HepG2 (cell line): ENCODE results near the gene MYO5B. TPM values are rescaled to one million over a fixed set of nuclear protein-coding genes. Genes with fewer than 3 reads are reported as not detected.

Source experiments
- ATAC-seq: fragments of 200-7000 bp; cut with Tn5 transposase; 3 replicates; pipeline ENCODE4 v1.9.1; 2020; ENCODE audit warnings: mild to moderate bottlenecking, moderate library complexity
- BruUV-seq: library from RNA; stranded (reverse); fragments of 400-500 nt; replicated peaks from 2 replicates; lab custom pipeline; 2021; lab: Mats Ljungman, UMichigan
- CTCF ChIA-PET: fragments of 300-600 bp; formaldehyde crosslinking; extraction: SDS; loops from one replicate; lab custom pipeline; 2021; ENCODE audit warnings: low total read pairs, inconsistent platforms, low intra/inter-chr PET ratio; lab: Yijun Ruan, JAX
- POLR2A ChIA-PET: fragments of 350-600 bp; sonication (Branson Sonifier 250); formaldehyde crosslinking; loops from one replicate; lab custom pipeline; 2020; ENCODE audit warnings: antibody characterized with exemption, inconsistent platforms; lab: Yijun Ruan, JAX
- DNase-seq: peaks from one replicate; pipeline ENCODE4 v3.0.0-alpha.2; 2015; ENCODE audit warnings: low spot score
- FAIRE-seq: peaks from 3 replicates; lab custom pipeline; 2011; peaks lifted over from hg19 to GRCh38; lab: Jason Lieb, UNC
- H2AFZ ChIP-seq: one replicate; pipeline ENCODE4 v1.6.1; 2011; ENCODE audit warnings: low read length, inconsistent platforms
- H3K27ac ChIP-seq: fragments of 300-600 bp; 3 replicates; pipeline ENCODE4 v1.8.0; 2011; ENCODE audit warnings: mixed run types, mild to moderate bottlenecking, mixed read lengths, low read length, inconsistent platforms; ENCODE audit not compliant: insufficient read depth; ENCODE audit errors: extremely low read length
- H3K27me3 ChIP-seq, 2 experiments: fragments of 200-600 bp in 1 of 2; 2 replicates in 1 of 2; 3 replicates in 1 of 2; pipeline versions ENCODE4 v1.6.0 to v1.8.0; 2011; ENCODE audit warnings: low read length in 2 of 2, mild to moderate bottlenecking in 2 of 2, moderate library complexity in 2 of 2, inconsistent platforms in 1 of 2; ENCODE audit not compliant: insufficient read depth in 2 of 2, control insufficient read depth in 1 of 2
- H3K36me3 ChIP-seq, 2 experiments: fragments of 200-600 bp in 1 of 2; replicated peaks in 1 of 2; 2 replicates in 1 of 2; 3 replicates in 1 of 2; pipeline versions ENCODE4 v1.5.1 to v1.8.0; 2011; ENCODE audit warnings: low read length in 2 of 2, inconsistent platforms in 1 of 2; ENCODE audit not compliant: insufficient read depth in 2 of 2, control insufficient read depth in 1 of 2
- H3K4me1 ChIP-seq: 2 replicates; pipeline ENCODE4 v1.5.1; 2012; ENCODE audit warnings: low read length, inconsistent platforms; ENCODE audit not compliant: insufficient read depth
- H3K4me2 ChIP-seq: 2 replicates; pipeline ENCODE4 v1.6.0; 2011; ENCODE audit warnings: low read depth, low read length, inconsistent platforms
- H3K4me3 ChIP-seq, 3 experiments: fragments of 200-600 bp in 1 of 3; sonication (generic), shearing (Covaris generic) in 1 of 3; replicated peaks in 1 of 3; 2 replicates each; pipeline ENCODE4 v1.5.1; 2011 to 2016; ENCODE audit warnings: low read length in 3 of 3, inconsistent platforms in 2 of 3, low read depth in 2 of 3, mild to moderate bottlenecking in 2 of 3, control low read depth in 1 of 3, mixed read lengths in 1 of 3; ENCODE audit not compliant: insufficient read depth in 1 of 3
- H3K79me2 ChIP-seq: one replicate; pipeline ENCODE4 v1.6.1; 2011; ENCODE audit warnings: low read length, inconsistent platforms; ENCODE audit not compliant: insufficient read depth
- H3K9ac ChIP-seq: 2 replicates; pipeline ENCODE4 v1.6.0; 2011; ENCODE audit warnings: mild to moderate bottlenecking, low read depth, low read length, inconsistent platforms; ENCODE audit not compliant: insufficient read depth
- H3K9me3 ChIP-seq: 2 replicates; pipeline ENCODE4 v1.5.1; 2012; ENCODE audit warnings: mild to moderate bottlenecking, low read length
- H4K20me1 ChIP-seq: 2 replicates; pipeline ENCODE4 v1.6.0; 2011; ENCODE audit warnings: inconsistent platforms, mild to moderate bottlenecking, low read length, moderate library complexity; ENCODE audit not compliant: insufficient read depth
- EED ChIP-seq: sonication (generic); formaldehyde crosslinking; IDR thresholded peaks from 2 replicates; pipeline ENCODE4 v1.5.0; 2020; ENCODE audit warnings: mild to moderate bottlenecking, missing genetic modification reagents
- FUBP1 ChIP-seq: sonication (generic); formaldehyde crosslinking; IDR thresholded peaks from 2 replicates; pipeline ENCODE4 v1.5.1; 2020; ENCODE audit warnings: missing genetic modification reagents, mild to moderate bottlenecking, borderline replicate concordance
- MAFK ChIP-seq, 2 experiments: IDR thresholded peaks in 1 of 2; conservative IDR thresholded peaks in 1 of 2; 2 replicates each; pipeline ENCODE4 v1.6.1; 2011; ENCODE audit warnings: improper control_type of control experiment in 2 of 2, low read length in 2 of 2
- ZNF3 ChIP-seq: IDR thresholded peaks from 2 replicates; pipeline ENCODE4 v1.7.0; 2017; ENCODE audit warnings: inconsistent platforms
- ZNF530 ChIP-seq: sonication (generic); formaldehyde crosslinking; IDR thresholded peaks from 2 replicates; pipeline ENCODE4 v1.5.0; 2020; ENCODE audit warnings: low read depth, mild to moderate bottlenecking, missing genetic modification reagents
- ZNF614 ChIP-seq: IDR thresholded peaks from 2 replicates; pipeline ENCODE4 v1.6.1; 2018; ENCODE audit warnings: missing biosample characterization, missing genetic modification reagents, inconsistent platforms, borderline replicate concordance
- ZNF713 ChIP-seq: sonication (generic); formaldehyde crosslinking; IDR thresholded peaks from 2 replicates; pipeline ENCODE4 v1.4.0; 2020; ENCODE audit warnings: mild to moderate bottlenecking, missing genetic modification reagents
- WGBS: methylation state at CpG from one replicate; pipeline ENCODE4 v1.1.6; 2017; ENCODE audit warnings: low lambda C conversion rate; 5-methylcytosine and 5-hydroxymethylcytosine counted together
- in situ Hi-C: cut with HindIII; loops from 2 replicates; pipeline ENCODE4 v1.10.0; 2017; ENCODE audit warnings: low pct_unique_long_range_greater_than_20kb; ENCODE audit not compliant: extremely low pct_ligation_motif_present
- intact Hi-C: fragments of 100-400 bp; cut with micrococcal nuclease; formaldehyde crosslinking; loops from one replicate; pipeline ENCODE4 v1.10.0; 2022; ENCODE audit not compliant: unreplicated experiment
- polyA plus RNA-seq, 8 experiments: library from polyadenylated mRNA; depleted of rRNA in 3 of 8; stranded (reverse) in 7 of 8; unstranded in 1 of 8; fragments of >200 nt; fragmentation: Illumina TruSeq in 4 of 8; extraction: Trizol in 4 of 8; gene quantifications; 2 replicates each; pipeline versions ENCODE4 v1.2.1 to v1.2.3, GENCODE V29; 2011 to 2016; ENCODE audit warnings: low read depth in 4 of 8, missing spikeins in 1 of 8, mixed read lengths in 1 of 8; ENCODE audit not compliant: insufficient read depth in 1 of 8
- total RNA-seq, 5 experiments: library from RNA; depleted of rRNA; stranded (reverse); fragments of >200 nt; fragmentation: Illumina TruSeq; extraction: Trizol; gene quantifications; 2 replicates each; pipeline ENCODE4 v1.2.3, GENCODE V29; 2016; ENCODE audit warnings: low read depth in 1 of 5
- TF ChIP-seq, protein P1 (sequence below): sonication (generic); formaldehyde crosslinking; IDR thresholded peaks from 2 replicates; pipeline ENCODE4 v1.8.1; 2023; ENCODE audit warnings: missing genetic modification reagents, mild to moderate bottlenecking, borderline replicate concordance
- TF ChIP-seq, protein P2 (sequence below), 2 experiments: sonication (generic) in 1 of 2; formaldehyde crosslinking in 1 of 2; IDR thresholded peaks; 2 replicates each; pipeline versions ENCODE4 v1.5.1 to v1.6.1; 2011 to 2020; ENCODE audit warnings: borderline replicate concordance in 1 of 2, low read depth in 1 of 2, low read length in 1 of 2, mild to moderate bottlenecking in 1 of 2, missing genetic modification reagents in 1 of 2, moderate library complexity in 1 of 2
- TF ChIP-seq, protein P3 (sequence below): sonication (generic); formaldehyde crosslinking; IDR thresholded peaks from 2 replicates; pipeline ENCODE4 v1.8.1; 2023; ENCODE audit warnings: mild to moderate bottlenecking, missing genetic modification reagents
- TF ChIP-seq, protein P4 (sequence below), 2 experiments: sonication (generic) in 1 of 2; formaldehyde crosslinking in 1 of 2; IDR thresholded peaks; 2 replicates each; pipeline versions ENCODE4 v1.4.0 to v1.6.1; 2016 to 2020; ENCODE audit warnings: borderline replicate concordance in 1 of 2, low read depth in 1 of 2, mild to moderate bottlenecking in 1 of 2, missing genetic modification reagents in 1 of 2

Gene MYO5B
- total and polyA plus RNA-seq, 2 of the 13 experiments (the other 11 are each of a cell fraction or from before 2014, with no cell fraction given): 13.1 to 24.0 TPM

DNA sequence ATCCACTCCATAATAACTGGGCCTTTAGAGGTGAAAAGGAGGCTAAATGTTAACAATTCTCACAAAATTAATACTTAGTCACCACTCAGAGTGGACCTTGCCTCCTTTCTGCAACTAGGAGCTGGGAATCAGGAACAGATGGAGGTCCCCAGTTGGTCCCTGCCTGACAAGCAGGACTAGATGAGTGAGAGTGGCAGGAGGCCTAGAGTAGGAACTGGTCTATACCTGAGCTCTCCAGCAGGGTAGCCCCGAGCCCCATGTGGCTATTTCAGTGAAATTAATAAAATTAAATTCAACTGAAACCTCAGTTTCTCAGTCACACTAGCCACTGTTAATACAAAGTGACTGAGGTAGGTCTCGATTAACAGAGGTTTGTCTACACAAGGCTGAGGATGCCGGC lies 150.5 kb downstream of the MYO5B start:
- CTCF ChIA-PET: no interaction called here
- H3K27me3 ChIP-seq: no peaks in the 10 kb centered on the region
- no peaks in the 10 kb centered on the region for H3K36me3 ChIP-seq
- no peak overlapping the region for H2AFZ ChIP-seq
- POLR2A ChIA-PET: no interaction called here
- H4K20me1 ChIP-seq: no peaks in the 10 kb centered on the region
- no peak overlapping the region for H3K4me3 ChIP-seq
- whole genome bisulfite sequencing: 68% methylated on average over 3 of the region's 3 CpGs
- ATAC-seq (peak; percentile 97), DNase-seq (no peak), FAIRE-seq (no peak)
- H3K9me3 ChIP-seq: no peaks in the 10 kb centered on the region
- H3K4me1 ChIP-seq: no peaks in the 10 kb centered on the region
- H3K79me2 ChIP-seq: no peaks in the 10 kb centered on the region
- H3K4me2 ChIP-seq: no peak overlapping the region
- in situ Hi-C loops: no loop called here
- no peak overlapping the region for H3K27ac ChIP-seq
- no peak overlapping the region for H3K9ac ChIP-seq
- intact Hi-C loops: no loop called here
- BruUV-seq: no TSS peak
- TF ChIP-seq ZNF713 (CRISPR knock-in tag) (no peak), EED (CRISPR knock-in tag) (no peak), ZNF614 (CRISPR knock-in tag) (no peak), ZNF530 (CRISPR knock-in tag) (no peak), FUBP1 (CRISPR knock-in tag) (no peak), ZNF3 (CRISPR knock-in tag) (no peak), MAFK (conservative IDR thresholded peaks at IDR 0.05 in 1 of 2, IDR thresholded peaks at IDR 0.05 in 1 of 2; ENCODE audit: low read length in 2 of 2) (no peak)
- TF ChIP-seq, protein P1, sequence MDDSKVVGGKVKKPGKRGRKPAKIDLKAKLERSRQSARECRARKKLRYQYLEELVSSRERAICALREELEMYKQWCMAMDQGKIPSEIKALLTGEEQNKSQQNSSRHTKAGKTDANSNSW: no peak
- TF ChIP-seq, protein P2, sequence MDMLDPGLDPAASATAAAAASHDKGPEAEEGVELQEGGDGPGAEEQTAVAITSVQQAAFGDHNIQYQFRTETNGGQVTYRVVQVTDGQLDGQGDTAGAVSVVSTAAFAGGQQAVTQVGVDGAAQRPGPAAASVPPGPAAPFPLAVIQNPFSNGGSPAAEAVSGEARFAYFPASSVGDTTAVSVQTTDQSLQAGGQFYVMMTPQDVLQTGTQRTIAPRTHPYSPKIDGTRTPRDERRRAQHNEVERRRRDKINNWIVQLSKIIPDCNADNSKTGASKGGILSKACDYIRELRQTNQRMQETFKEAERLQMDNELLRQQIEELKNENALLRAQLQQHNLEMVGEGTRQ (IDR thresholded peaks at IDR 0.05; ENCODE audit: low read depth, low read length): no peak
- TF ChIP-seq, protein P2 (CRISPR knock-in tag; IDR thresholded peaks at IDR 0.05; ENCODE audit: borderline replicate concordance): no peak
- TF ChIP-seq, protein P3, sequence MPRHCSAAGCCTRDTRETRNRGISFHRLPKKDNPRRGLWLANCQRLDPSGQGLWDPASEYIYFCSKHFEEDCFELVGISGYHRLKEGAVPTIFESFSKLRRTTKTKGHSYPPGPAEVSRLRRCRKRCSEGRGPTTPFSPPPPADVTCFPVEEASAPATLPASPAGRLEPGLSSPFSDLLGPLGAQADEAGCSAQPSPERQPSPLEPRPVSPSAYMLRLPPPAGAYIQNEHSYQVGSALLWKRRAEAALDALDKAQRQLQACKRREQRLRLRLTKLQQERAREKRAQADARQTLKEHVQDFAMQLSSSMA: no peak
- TF ChIP-seq, protein P4, sequence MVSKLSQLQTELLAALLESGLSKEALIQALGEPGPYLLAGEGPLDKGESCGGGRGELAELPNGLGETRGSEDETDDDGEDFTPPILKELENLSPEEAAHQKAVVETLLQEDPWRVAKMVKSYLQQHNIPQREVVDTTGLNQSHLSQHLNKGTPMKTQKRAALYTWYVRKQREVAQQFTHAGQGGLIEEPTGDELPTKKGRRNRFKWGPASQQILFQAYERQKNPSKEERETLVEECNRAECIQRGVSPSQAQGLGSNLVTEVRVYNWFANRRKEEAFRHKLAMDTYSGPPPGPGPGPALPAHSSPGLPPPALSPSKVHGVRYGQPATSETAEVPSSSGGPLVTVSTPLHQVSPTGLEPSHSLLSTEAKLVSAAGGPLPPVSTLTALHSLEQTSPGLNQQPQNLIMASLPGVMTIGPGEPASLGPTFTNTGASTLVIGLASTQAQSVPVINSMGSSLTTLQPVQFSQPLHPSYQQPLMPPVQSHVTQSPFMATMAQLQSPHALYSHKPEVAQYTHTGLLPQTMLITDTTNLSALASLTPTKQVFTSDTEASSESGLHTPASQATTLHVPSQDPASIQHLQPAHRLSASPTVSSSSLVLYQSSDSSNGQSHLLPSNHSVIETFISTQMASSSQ (IDR thresholded peaks at IDR 0.05; ENCODE audit: low read depth): no peak
- TF ChIP-seq, protein P4 (CRISPR knock-in tag; IDR thresholded peaks at IDR 0.05; ENCODE audit: borderline replicate concordance): no peak
